BJ (cell line): ENCODE data around the gene TGFB1I1. TPM values are rescaled to one million over a fixed set of nuclear protein-coding genes. Genes with fewer than 3 reads are reported as not detected.
"Not testable (repeated sequence)": the region's sequence is repeated elsewhere in the genome, so short reads cannot be mapped to it uniquely, and the experiment has no call there.

Source experiments
- CTCF ChIA-PET: fragments of 350-600 bp; formaldehyde crosslinking; extraction: SDS; loops from one replicate; lab custom pipeline; 2021; ENCODE audit warnings: antibody characterized with exemption, inconsistent platforms; lab: Yijun Ruan, JAX
- POLR2A ChIA-PET: fragments of 300-600 bp; sonication (Branson Sonifier 250); formaldehyde crosslinking; extraction: SDS; loops from one replicate; lab custom pipeline; 2021; ENCODE audit warnings: antibody characterized with exemption; lab: Charles Lee
- DNase-seq: peaks from one replicate; pipeline ENCODE4 v3.0.0-alpha.2; 2011; ENCODE audit warnings: low read depth
- H3K27me3 ChIP-seq: 2 replicates; pipeline ENCODE4 v1.6.0; 2011; ENCODE audit warnings: low read length; ENCODE audit not compliant: control insufficient read depth, insufficient read depth
- H3K36me3 ChIP-seq: 2 replicates; pipeline ENCODE4 v1.5.1; 2011; ENCODE audit warnings: low read length; ENCODE audit not compliant: control insufficient read depth, insufficient read depth
- H3K4me3 ChIP-seq: 2 replicates; pipeline ENCODE4 v1.5.1; 2011; ENCODE audit warnings: low read depth, mild to moderate bottlenecking, control low read depth, low read length
- polyA plus RNA-seq: library from polyadenylated mRNA; depleted of rRNA; stranded (reverse); fragments of >200 nt; gene quantifications from 2 replicates; pipeline ENCODE4 v1.2.3, GENCODE V29; 2011
- TF ChIP-seq, protein P1 (sequence below): IDR thresholded peaks from 2 replicates; pipeline ENCODE4 v1.5.1; 2011; ENCODE audit warnings: low read depth, mild to moderate bottlenecking, control low read depth, inconsistent platforms, low read length, moderate library complexity; ENCODE audit not compliant: insufficient read depth

TGFB1I1 gene
- polyA plus RNA-seq, 1 experiment: 92.3 TPM

DNA sequence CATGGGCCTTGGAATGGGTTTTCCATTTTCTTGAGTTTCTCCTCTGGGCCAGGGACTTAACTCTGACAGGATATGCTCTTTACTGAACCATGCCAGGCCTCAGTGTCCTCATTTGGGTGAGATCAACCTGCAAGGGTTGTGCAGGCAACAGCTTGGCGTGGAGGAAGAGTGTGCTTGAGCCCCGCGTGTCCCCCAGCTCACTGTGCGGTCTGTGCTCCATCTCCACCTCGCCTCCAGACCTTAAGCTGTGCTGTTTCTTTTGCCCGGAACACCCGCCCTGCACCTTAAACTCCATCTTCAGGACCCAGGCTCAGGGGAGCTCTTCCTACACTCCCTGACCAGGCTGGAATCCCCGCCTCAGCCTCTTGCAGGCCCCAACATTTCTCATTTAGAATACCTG, 26.5 kb downstream of the TGFB1I1 start:
- POLR2A ChIA-PET: no interaction called here
- Histone ChIP-seq H3K27me3 (no peaks in the 10 kb centered on the region), H3K4me3 (no peak overlapping the region), H3K36me3 (peaks cover 35% of the 10 kb centered on the region)
- no peak for DNase-seq
- CTCF ChIA-PET: interaction anchor here (1.1 kb wide), 1 partner anchor 40 kb away, joined by 3 read pairs; no protein-coding TSS in a partner anchor
- TF ChIP-seq, protein P1, sequence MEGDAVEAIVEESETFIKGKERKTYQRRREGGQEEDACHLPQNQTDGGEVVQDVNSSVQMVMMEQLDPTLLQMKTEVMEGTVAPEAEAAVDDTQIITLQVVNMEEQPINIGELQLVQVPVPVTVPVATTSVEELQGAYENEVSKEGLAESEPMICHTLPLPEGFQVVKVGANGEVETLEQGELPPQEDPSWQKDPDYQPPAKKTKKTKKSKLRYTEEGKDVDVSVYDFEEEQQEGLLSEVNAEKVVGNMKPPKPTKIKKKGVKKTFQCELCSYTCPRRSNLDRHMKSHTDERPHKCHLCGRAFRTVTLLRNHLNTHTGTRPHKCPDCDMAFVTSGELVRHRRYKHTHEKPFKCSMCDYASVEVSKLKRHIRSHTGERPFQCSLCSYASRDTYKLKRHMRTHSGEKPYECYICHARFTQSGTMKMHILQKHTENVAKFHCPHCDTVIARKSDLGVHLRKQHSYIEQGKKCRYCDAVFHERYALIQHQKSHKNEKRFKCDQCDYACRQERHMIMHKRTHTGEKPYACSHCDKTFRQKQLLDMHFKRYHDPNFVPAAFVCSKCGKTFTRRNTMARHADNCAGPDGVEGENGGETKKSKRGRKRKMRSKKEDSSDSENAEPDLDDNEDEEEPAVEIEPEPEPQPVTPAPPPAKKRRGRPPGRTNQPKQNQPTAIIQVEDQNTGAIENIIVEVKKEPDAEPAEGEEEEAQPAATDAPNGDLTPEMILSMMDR: no peak

DNA sequence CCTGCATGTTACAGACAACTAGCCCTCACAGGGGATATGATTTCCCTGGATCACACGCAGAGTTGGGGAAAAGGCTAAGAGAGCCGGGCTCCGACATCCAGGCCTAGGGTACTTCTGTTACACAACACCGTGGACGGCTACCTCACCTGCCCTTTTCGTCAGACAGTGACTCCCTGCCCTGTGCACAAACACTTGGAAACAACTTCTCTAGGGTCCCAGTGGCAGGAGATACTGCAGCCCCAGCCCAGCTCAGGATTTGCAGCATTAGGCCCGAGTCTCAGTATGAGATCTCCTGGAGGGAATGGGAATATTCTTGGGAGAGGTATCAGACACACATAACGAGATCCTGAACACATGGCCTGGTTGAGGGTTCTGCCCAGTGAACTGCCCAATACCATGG, 28.0 kb downstream of the TGFB1I1 start:
- H3K4me3 ChIP-seq: no peak overlapping the region
- peaks cover 27% of the 10 kb centered on the region for H3K36me3 ChIP-seq
- H3K27me3 ChIP-seq: no peaks in the 10 kb centered on the region
- ChIA-PET CTCF (interaction anchor here (1.8 kb wide), 1 partner anchor 12 kb away, joined by 5 read pairs; no protein-coding TSS in a partner anchor), POLR2A (no interaction called here)
- DNase-seq: no peak
- TF ChIP-seq, protein P1: no peak

DNA sequence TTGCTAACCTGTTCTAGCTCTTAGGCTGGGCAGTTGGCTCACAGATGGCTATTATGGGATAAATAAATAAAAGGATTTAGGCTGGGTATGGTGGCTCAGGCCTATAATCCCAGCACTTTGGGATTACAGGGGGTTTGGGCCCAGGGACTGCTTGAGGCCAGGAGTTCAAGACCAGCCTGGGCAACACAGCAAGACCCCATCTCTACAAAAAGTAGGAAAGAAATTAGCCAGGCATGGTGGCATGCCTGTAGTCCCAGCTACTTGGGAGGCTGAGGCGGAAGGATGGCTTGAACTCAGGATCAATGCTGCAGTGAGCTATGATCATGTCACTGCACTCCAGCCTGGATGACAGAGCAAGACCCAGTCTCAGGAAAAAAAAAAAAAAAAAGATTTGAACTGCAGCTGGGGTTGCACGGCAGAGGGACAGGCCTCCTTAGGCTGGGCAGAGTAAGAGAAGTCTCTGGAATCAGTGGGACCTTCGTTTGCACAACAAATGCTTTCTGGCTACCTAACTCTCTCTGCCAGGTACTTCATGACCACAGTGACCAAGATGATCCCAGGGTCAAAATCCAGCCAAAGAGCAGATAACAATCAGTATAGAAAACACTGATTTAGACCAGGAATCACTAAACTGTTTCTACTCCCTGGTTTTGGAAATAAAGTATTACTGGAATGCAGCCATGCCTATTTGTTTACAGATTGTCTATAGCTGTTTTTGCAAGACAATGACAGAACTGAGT, 29.4 kb downstream of the TGFB1I1 start:
- ChIA-PET CTCF (interaction anchor here (0.6 to 2.4 kb wide), 5 partner anchors 12 to 69 kb away, joined by 3 to 7 read pairs (median 3); partner anchors contain the start of gene ARMC5), POLR2A (interaction anchor here (0.6 kb wide), 1 partner anchor 8 kb away, joined by 3 read pairs; no protein-coding TSS in a partner anchor)
- peaks cover 24% of the 10 kb centered on the region for H3K36me3 ChIP-seq
- no peak overlapping the region for H3K4me3 ChIP-seq
- H3K27me3 ChIP-seq: no peaks in the 10 kb centered on the region
- DNase-seq: no peak
- TF ChIP-seq, protein P1: no peak

DNA sequence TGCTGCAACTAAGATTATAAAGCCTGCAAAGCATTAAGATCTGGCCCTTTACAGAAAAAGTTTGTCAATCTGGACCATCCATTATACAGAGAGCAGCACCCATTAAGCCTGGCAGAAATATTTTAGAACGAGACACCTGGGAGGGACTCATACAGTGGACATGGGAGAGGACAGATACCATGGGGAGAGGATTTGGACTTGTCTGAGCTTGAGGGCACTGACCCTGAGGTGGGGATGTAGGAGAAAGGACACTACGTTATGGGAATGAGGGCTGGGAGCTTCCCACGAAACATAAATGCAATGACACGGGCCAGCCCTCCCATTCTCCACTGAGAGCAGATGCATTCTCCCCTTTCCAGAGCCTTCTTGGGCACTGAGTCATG, 30.0 kb downstream of the TGFB1I1 start:
- no peak for DNase-seq

DNA sequence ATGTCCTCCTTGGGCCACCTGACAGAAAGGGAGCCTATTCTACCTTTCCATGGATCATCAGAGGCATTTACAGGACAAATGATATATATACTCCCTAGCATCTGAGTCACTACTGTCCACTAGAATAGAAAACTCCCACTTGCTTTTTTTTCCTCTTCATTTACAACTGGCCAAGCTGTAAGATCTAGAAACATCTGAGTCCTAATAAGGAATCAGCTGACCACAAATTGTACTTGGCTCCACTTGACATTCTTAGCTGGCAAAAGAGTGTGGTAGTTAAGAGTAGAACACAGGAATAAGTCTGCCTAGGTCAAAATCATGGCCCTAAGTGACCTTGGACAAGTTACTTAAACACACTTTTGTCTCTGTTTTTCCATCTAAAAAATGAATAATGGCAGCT, 31.0 kb downstream of the TGFB1I1 start:
- H3K36me3 ChIP-seq: peaks cover 17% of the 10 kb centered on the region
- ChIA-PET CTCF (interaction anchor here (0.5 to 2.4 kb wide), 4 partner anchors 13 to 193 kb away, joined by 3 to 7 read pairs (median 3); no protein-coding TSS in a partner anchor), POLR2A (no interaction called here)
- no peak for DNase-seq
- H3K4me3 ChIP-seq: no peak overlapping the region
- no peaks in the 10 kb centered on the region for H3K27me3 ChIP-seq
- TF ChIP-seq, protein P1: no peak

More for the DNA sequence above, 30.0 kb downstream of the TGFB1I1 start:
- no peaks in the 10 kb centered on the region for H3K27me3 ChIP-seq
- TF ChIP-seq, protein P1: no peak
- ChIA-PET CTCF (interaction anchor here (0.6 to 2.4 kb wide), 4 partner anchors 8 to 69 kb away, joined by 3 to 7 read pairs (median 3); partner anchors contain the start of gene ARMC5), POLR2A (interaction anchor here (0.6 kb wide), 1 partner anchor 8 kb away, joined by 3 read pairs; no protein-coding TSS in a partner anchor)
- H3K36me3 ChIP-seq: peaks cover 19% of the 10 kb centered on the region
- H3K4me3 ChIP-seq: no peak overlapping the region

DNA sequence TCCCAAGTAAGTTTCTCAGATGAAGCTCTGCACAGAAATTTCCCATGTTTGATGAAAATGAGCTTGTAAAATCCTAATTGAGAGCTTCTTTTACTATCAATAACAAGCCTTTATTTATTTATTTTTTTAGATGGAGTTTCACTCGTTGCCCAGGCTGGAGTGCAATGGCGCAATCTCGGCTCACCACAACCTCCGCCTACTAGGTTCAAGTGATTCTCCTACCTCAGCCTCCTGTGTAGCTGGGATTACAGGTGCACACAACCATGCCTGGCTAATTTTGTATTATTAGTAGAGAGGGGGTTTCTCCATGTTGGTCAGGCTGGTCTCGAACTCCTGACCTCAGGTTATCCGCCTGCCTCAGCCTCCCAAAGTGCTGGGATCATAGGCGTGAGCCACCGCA, 31.6 kb downstream of the TGFB1I1 start:
- POLR2A ChIA-PET: not testable (repeated sequence)
- CTCF ChIA-PET: interaction anchor here (1.1 to 2.4 kb wide), 3 partner anchors 14 to 31 kb away, joined by 3 to 7 read pairs (median 3); no protein-coding TSS in a partner anchor

More for the DNA sequence above, 31.6 kb downstream of the TGFB1I1 start:
- peaks cover 13% of the 10 kb centered on the region for H3K36me3 ChIP-seq
- DNase-seq, H3K27me3 ChIP-seq, H3K4me3 ChIP-seq: not testable (repeated sequence)
